Measurements from ENCODE around the gene ZNF444.

- TF ChIP-seq CTCF (conservative IDR thresholded peaks at IDR 0.05; ENCODE audit: low read length) (no peak), EZH2phosphoT487 (IDR thresholded peaks at IDR 0.05; ENCODE audit: borderline replicate concordance, low read depth, low read length) (no peak)
These were observed 6.2 kb downstream of the ZNF444 start for GRCh38 chr19:56147307-56147706.
